ENCODE results near the gene KCNQ4. TPM values are rescaled to one million over a fixed set of nuclear protein-coding genes. Genes with fewer than 3 reads are reported as not detected.

The KCNQ4 gene
- total RNA-seq, 2 donors from 2014 or later: 0.45 to 1.5 TPM

DNA sequence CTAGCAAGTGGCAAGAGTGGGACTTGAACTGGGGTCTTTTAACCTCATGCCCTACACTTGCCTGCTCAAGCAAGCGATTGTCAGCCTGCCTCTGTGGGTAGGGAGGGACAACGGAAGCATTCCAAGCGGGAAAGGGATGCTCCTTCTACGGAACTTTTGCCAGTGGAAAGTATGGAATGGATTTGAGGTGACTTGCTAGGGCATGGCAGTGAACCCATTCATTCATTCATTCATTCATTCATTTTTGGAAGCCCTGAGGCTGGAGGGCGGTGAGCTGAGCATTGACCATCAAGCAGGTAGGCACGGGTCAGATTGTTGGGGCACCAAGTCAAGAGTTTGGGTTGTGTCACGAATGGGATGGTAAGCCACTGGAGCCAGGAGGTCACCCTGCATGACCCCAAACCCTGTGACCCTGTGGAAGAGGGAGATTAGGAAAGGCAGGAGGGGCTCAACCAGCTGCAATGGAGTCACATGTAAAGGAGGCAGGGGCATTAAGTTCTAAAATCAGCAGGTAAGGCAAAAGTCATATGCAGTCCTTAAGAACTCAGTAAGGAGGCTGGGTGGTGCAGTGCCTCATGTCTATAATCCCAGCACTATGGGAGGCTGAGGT lies 90.4 kb downstream of the KCNQ4 start:
- H3K4me3 Mint-ChIP-seq: peak overlapping the region; percentile 2
- H3K27me3 Mint-ChIP-seq: no peaks in the 10 kb centered on the region
- H3K9me3 Mint-ChIP-seq: no peaks in the 10 kb centered on the region
- peak overlapping the region; percentile 78 for H3K27ac Mint-ChIP-seq
- no peak for ATAC-seq (replicated peaks)
- no peaks in the 10 kb centered on the region for H3K36me3 Mint-ChIP-seq (ENCODE audit: low read depth)
- peaks cover 30% of the 10 kb centered on the region for H3K4me1 Mint-ChIP-seq

GRCh38 chr1:40876436-40876761 lies 92.8 kb downstream of the KCNQ4 start:
- peaks cover 30% of the 10 kb centered on the region for H3K4me1 Mint-ChIP-seq
- H3K27ac Mint-ChIP-seq: peak overlapping the region; percentile 77
- H3K9me3 Mint-ChIP-seq: no peaks in the 10 kb centered on the region
- H3K36me3 Mint-ChIP-seq (ENCODE audit: low read depth): no peaks in the 10 kb centered on the region
- no peak for ATAC-seq (replicated peaks)
- no peaks in the 10 kb centered on the region for H3K27me3 Mint-ChIP-seq
- H3K4me3 Mint-ChIP-seq: peak overlapping the region; percentile 49

- Mint-ChIP-seq H3K4me3 (peak overlapping the region; percentile 49), H3K9me3 (no peaks in the 10 kb centered on the region), H3K4me1 (peaks cover 30% of the 10 kb centered on the region), H3K27me3 (no peaks in the 10 kb centered on the region), H3K36me3 (ENCODE audit: low read depth) (no peaks in the 10 kb centered on the region), H3K27ac (peak overlapping the region; percentile 76)
- ATAC-seq (replicated peaks): no peak
These were observed 93.3 kb downstream of the KCNQ4 start for GRCh38 chr1:40876891-40877290.

DNA sequence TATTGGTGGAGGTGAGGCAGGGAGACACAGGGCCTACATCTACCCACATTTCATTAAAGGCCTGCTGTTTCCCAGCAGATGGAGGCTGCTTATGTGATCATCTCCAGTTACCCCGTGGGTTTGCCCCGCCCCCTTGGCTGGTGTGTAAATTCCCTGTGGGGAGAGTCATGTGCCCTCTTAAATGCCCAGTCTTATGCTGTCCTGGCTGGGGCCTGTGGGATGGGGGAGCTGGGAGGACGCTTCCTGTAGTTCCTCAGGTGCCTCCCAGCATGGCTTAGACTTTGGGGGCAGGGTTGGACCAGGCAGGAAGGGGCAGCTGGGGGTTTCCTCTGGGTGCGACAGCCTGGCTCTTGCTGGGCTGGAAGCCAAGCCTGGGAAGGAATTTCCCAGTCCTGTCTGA lies 94.1 kb downstream of the KCNQ4 start:
- peak; percentile 22 for ATAC-seq (replicated peaks)
- H3K27me3 Mint-ChIP-seq: peaks cover 2% of the 10 kb centered on the region
- H3K4me1 Mint-ChIP-seq: peaks cover 30% of the 10 kb centered on the region
- H3K4me3 Mint-ChIP-seq: peak overlapping the region; percentile 49
- H3K36me3 Mint-ChIP-seq (ENCODE audit: low read depth): no peaks in the 10 kb centered on the region
- no peaks in the 10 kb centered on the region for H3K9me3 Mint-ChIP-seq
- H3K27ac Mint-ChIP-seq: peak overlapping the region; percentile 76

DNA sequence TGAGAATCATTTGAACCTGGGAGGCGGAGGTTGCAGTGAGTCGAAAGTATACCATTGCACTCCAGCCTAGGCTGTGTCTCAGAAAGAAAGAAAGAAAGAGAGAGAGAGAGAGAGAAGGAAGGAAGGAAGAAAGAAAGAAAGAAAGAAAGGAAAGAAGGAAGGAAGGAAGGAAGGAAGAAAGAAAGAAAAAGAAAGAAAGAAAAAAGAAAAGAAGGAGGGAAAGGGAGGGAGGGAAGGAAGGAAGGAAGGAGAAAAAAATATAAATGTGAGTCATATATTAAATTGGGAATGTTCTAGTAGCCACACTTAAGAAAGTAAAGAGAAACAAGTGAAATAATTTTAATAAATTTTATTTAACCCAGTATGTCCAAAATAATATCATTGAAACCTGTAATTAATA lies 95.3 kb downstream of the KCNQ4 start:
- no peaks in the 10 kb centered on the region for H3K9me3 Mint-ChIP-seq
- H3K27ac Mint-ChIP-seq: no peak overlapping the region

GRCh38 chr1:40879482-40880175 lies 96.0 kb downstream of the KCNQ4 start:
- Mint-ChIP-seq H3K36me3 (ENCODE audit: low read depth) (no peaks in the 10 kb centered on the region), H3K4me1 (peaks cover 27% of the 10 kb centered on the region), H3K27ac (no peak overlapping the region), H3K9me3 (no peaks in the 10 kb centered on the region), H3K27me3 (peaks cover 12% of the 10 kb centered on the region), H3K4me3 (no peak overlapping the region)
- ATAC-seq (replicated peaks): no peak

More for the DNA sequence above, 95.3 kb downstream of the KCNQ4 start:
- no peaks in the 10 kb centered on the region for H3K36me3 Mint-ChIP-seq (ENCODE audit: low read depth)
- H3K4me3 Mint-ChIP-seq: no peak overlapping the region
- no peak for ATAC-seq (replicated peaks)
- H3K4me1 Mint-ChIP-seq: peaks cover 26% of the 10 kb centered on the region
- peaks cover 10% of the 10 kb centered on the region for H3K27me3 Mint-ChIP-seq

DNA sequence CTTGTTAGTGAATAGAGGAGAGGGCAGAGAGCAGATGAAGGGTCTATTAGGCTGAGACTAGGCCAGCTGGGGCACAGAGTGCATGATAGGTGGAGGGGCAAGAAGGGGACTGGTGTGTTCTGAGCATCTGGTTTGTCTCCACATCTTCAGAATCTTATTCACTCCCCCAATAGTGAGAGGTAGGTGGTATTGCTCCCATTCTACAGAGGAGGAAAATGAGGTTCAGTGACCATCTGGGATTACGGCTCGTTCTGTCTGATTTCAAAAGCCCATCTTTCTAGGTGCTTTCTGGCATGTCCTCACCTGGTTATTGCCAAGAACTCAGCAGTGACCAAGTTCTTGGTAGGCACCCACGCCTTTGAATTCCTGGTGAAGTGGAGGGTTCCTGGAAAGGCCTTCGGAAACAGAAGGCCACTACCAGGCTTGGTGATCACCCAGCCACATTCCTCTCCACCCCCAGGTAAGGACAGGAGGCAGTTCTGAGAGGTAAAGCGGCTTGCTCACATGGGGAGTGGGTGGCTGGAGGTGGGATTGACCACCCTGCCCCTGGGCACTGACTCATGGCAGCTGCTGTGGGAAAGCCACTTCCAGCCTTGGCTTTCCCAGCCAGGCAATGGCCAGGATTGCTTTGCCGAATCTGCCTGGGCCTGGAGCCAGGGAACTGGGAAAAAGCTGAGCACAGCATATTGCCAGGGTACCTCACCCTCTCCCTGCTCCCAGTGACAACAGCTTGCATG lies 97.4 kb downstream of the KCNQ4 start:
- Mint-ChIP-seq H3K9me3 (no peaks in the 10 kb centered on the region), H3K27ac (no peak overlapping the region), H3K27me3 (peaks cover 15% of the 10 kb centered on the region), H3K4me1 (peaks cover 16% of the 10 kb centered on the region), H3K4me3 (no peak overlapping the region), H3K36me3 (ENCODE audit: low read depth) (no peaks in the 10 kb centered on the region)
- no peak for ATAC-seq (replicated peaks)

- Mint-ChIP-seq H3K27ac (no peak overlapping the region), H3K36me3 (ENCODE audit: low read depth) (no peaks in the 10 kb centered on the region), H3K9me3 (no peaks in the 10 kb centered on the region), H3K4me3 (peak overlapping the region; percentile 48), H3K4me1 (peaks cover 5% of the 10 kb centered on the region), H3K27me3 (peaks cover 39% of the 10 kb centered on the region)
- ATAC-seq (replicated peaks): no peak
These were observed 100.6 kb downstream of the KCNQ4 start for GRCh38 chr1:40884055-40884795.

- H3K27ac Mint-ChIP-seq: no peak overlapping the region
- H3K4me3 Mint-ChIP-seq: no peak overlapping the region
- H3K27me3 Mint-ChIP-seq: peaks cover 40% of the 10 kb centered on the region
- no peaks in the 10 kb centered on the region for H3K36me3 Mint-ChIP-seq (ENCODE audit: low read depth)
- H3K9me3 Mint-ChIP-seq: no peaks in the 10 kb centered on the region
- ATAC-seq (replicated peaks): no peak
- peaks cover 5% of the 10 kb centered on the region for H3K4me1 Mint-ChIP-seq
These were observed 102.9 kb downstream of the KCNQ4 start for GRCh38 chr1:40886318-40887011.

GRCh38 chr1:40887012-40887378 lies 103.4 kb downstream of the KCNQ4 start:
- H3K4me3 Mint-ChIP-seq: no peak overlapping the region
- no peaks in the 10 kb centered on the region for H3K9me3 Mint-ChIP-seq
- H3K27ac Mint-ChIP-seq: no peak overlapping the region
- no peak for ATAC-seq (replicated peaks)
- H3K36me3 Mint-ChIP-seq (ENCODE audit: low read depth): no peaks in the 10 kb centered on the region
- H3K27me3 Mint-ChIP-seq: peaks cover 42% of the 10 kb centered on the region
- peaks cover 5% of the 10 kb centered on the region for H3K4me1 Mint-ChIP-seq

DNA sequence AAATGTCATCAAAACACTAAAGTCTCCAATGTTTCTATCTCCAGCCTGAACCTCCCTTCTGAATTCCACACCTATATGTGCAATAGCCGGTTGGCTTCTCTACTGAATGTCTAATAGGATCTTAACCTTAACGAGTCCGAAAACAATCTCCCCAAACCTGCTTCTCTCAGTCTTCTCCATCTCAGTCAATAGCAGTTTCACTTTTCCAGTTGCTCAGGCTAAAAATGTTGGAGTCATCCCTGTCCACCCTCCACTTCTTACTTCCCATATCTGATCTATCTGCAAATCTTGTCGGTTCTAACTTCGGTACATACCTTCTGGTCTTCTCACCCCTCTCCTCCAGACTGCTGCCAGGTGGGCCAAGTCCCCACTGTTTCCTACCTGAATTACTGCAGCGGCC lies 104.1 kb downstream of the KCNQ4 start:
- Mint-ChIP-seq H3K27ac (no peak overlapping the region), H3K4me3 (no peak overlapping the region), H3K4me1 (peaks cover 5% of the 10 kb centered on the region), H3K9me3 (no peaks in the 10 kb centered on the region), H3K36me3 (ENCODE audit: low read depth) (no peaks in the 10 kb centered on the region), H3K27me3 (peaks cover 40% of the 10 kb centered on the region)
- ATAC-seq (replicated peaks): no peak

All from activated T-helper 17 cell treated with anti-CD3 and anti-CD28 coated beads, Interleukin-2, amount 50 U/mL, for 72 hours (primary cell).